AG09309 (cell line): Measurements from ENCODE around the gene CCT5.
A peak's percentile ranks its signal among the peaks of the same experiment; 100 is the strongest.

Experiments used
- DNase-seq: peaks from one replicate; pipeline ENCODE4 v3.0.0-alpha.2; 2010; ENCODE audit warnings: low read depth
- H3K4me3 ChIP-seq: 2 replicates; pipeline ENCODE4 v1.5.1; 2011; ENCODE audit warnings: mild to moderate bottlenecking, low read depth, low read length, moderate library complexity; ENCODE audit not compliant: control insufficient read depth
- CTCF ChIP-seq: IDR thresholded peaks from 2 replicates; pipeline ENCODE4 v1.5.1; 2011; ENCODE audit warnings: mild to moderate bottlenecking, low read depth, low read length, inconsistent platforms; ENCODE audit not compliant: insufficient read depth, control insufficient read depth; ENCODE audit errors: missing control alignments

The CCT5 gene

GRCh38 chr5:10303201-10303600 is 53.1 kb downstream of the CCT5 start:
- H3K4me3 ChIP-seq, result no peak overlapping the region
- no peak for DNase-seq
- TF ChIP-seq CTCF, result no peak

GRCh38 chr5:10303699-10304170 is 53.7 kb downstream of the CCT5 start:
- no peak for TF ChIP-seq CTCF

GRCh38 chr5:10304932-10305331 is 54.9 kb downstream of the CCT5 start:
- H3K4me3 ChIP-seq, result no peak overlapping the region
- TF ChIP-seq CTCF, result no peak
- no peak for DNase-seq

More at GRCh38 chr5:10303699-10304170, 53.7 kb downstream of the CCT5 start:
- H3K4me3 ChIP-seq, result no peak overlapping the region
- DNase-seq, result no peak

- no peak for TF ChIP-seq CTCF
- no peak for DNase-seq
- H3K4me3 ChIP-seq, result peak overlapping the region; percentile 46
Measured at GRCh38 chr5:10306114-10306513, 56.0 kb downstream of the CCT5 start.

- no peak for TF ChIP-seq CTCF
- H3K4me3 ChIP-seq, result peak overlapping the region; percentile 46
- DNase-seq, result no peak
Measured at GRCh38 chr5:10306806-10307205, 56.7 kb downstream of the CCT5 start.

GRCh38 chr5:10307206-10308148 is 57.4 kb downstream of the CCT5 start, which contains the start of gene CMBL:
TSS of gene CMBL (minus strand) at chr5:10307902. CDS start at chr5:10290762, 17,140 bp downstream.
- no peak for TF ChIP-seq CTCF
- peak within 1 kb of the TSS; percentile 46 for H3K4me3 ChIP-seq
- DNase-seq, result no peak
